Colonic mucosa (tissue), 4 donors: ENCODE measurements around the gene SCG5. TPM values are rescaled to one million over a fixed set of nuclear protein-coding genes. Genes with fewer than 3 reads are reported as not detected.

Source experiments
- DNase-seq: peaks from one replicate; pipeline ENCODE4 v3.0.0-alpha.2; 2020
- H3K27ac ChIP-seq: fragments of 200-600 bp; one replicate; pipeline ENCODE4 v1.8.0; 2021
- H3K27me3 ChIP-seq: fragments of 200-600 bp; one replicate; pipeline ENCODE4 v1.8.0; 2021
- H3K36me3 ChIP-seq: fragments of 200-600 bp; one replicate; pipeline ENCODE4 v1.8.0; 2021
- H3K4me1 ChIP-seq: fragments of 200-600 bp; one replicate; pipeline ENCODE4 v1.8.0; 2021; ENCODE audit warnings: mild to moderate bottlenecking
- H3K4me3 ChIP-seq: fragments of 200-600 bp; one replicate; pipeline ENCODE4 v1.8.0; 2021
- H3K9ac ChIP-seq, 2 donors: one replicate each; pipeline ENCODE4 v1.7.0; 2013; ENCODE audit warnings: control low read depth in 2 of 2, low read depth in 2 of 2, low read length in 2 of 2
- H3K9me3 ChIP-seq: fragments of 200-600 bp; one replicate; pipeline ENCODE4 v1.8.0; 2021
- CTCF ChIP-seq: fragments of 200-600 bp; IDR thresholded peaks from one replicate; pipeline ENCODE4 v1.8.0; 2022; ENCODE audit warnings: antibody characterized with exemption, mild to moderate bottlenecking
- intact Hi-C: fragments of 100-400 bp; cut with DNase I; formaldehyde crosslinking; loops from one replicate; pipeline ENCODE4 v1.14.1; 2022
- total RNA-seq, 2 donors: library from RNA; stranded (reverse); fragmentation: NEBNext Ultra II Directional in 1 of 2; extraction: Animal tissue kit (Norgen Biotek cat#: 25700) in 1 of 2; gene quantifications; one replicate each; pipeline ENCODE4 v1.2.1, GENCODE V29; 2021
- donor health status: healthy.
- donor health status: DM: no; HTN: no; CAD: no.
- donor health status: DM: no; HTN: no; CAD: no.

SCG5 gene
- total RNA-seq, 2 donors from 2014 or later: 4.1 to 9.6 TPM

GRCh38 chr15:32674681-32675080 lies 33.2 kb downstream of the SCG5 start:
- Histone ChIP-seq H3K27ac (no peak overlapping the region), H3K4me3 (no peak overlapping the region), H3K27me3 (no peaks in the 10 kb centered on the region), H3K36me3 (no peaks in the 10 kb centered on the region), H3K4me1 (no peaks in the 10 kb centered on the region), H3K9ac (no peak overlapping the region), H3K9me3 (no peaks in the 10 kb centered on the region)
- TF ChIP-seq CTCF: no peak
- intact Hi-C loops: no loop called here
- DNase-seq: no peak

- DNase-seq: no peak
- Histone ChIP-seq H3K27me3 (no peaks in the 10 kb centered on the region), H3K27ac (no peak overlapping the region)
These were observed 34.0 kb downstream of the SCG5 start for GRCh38 chr15:32675466-32675865.

GRCh38 chr15:32676169-32676568 lies 34.7 kb downstream of the SCG5 start:
- no peak for TF ChIP-seq CTCF
- no peak for DNase-seq
- no peaks in the 10 kb centered on the region for H3K4me1 ChIP-seq
- H3K9me3 ChIP-seq: no peaks in the 10 kb centered on the region
- H3K36me3 ChIP-seq: no peaks in the 10 kb centered on the region
- intact Hi-C loops: no loop called here
- no peak overlapping the region for H3K4me3 ChIP-seq
- no peaks in the 10 kb centered on the region for H3K27me3 ChIP-seq
- H3K9ac ChIP-seq: no peak overlapping the region
- H3K27ac ChIP-seq: no peak overlapping the region

More at GRCh38 chr15:32675466-32675865, 34.0 kb downstream of the SCG5 start:
- no peaks in the 10 kb centered on the region for H3K36me3 ChIP-seq
- H3K4me1 ChIP-seq: no peaks in the 10 kb centered on the region
- no peak overlapping the region for H3K9ac ChIP-seq
- intact Hi-C loops: no loop called here
- no peak for TF ChIP-seq CTCF
- H3K9me3 ChIP-seq: no peaks in the 10 kb centered on the region
- H3K4me3 ChIP-seq: no peak overlapping the region

- Histone ChIP-seq H3K36me3 (no peaks in the 10 kb centered on the region), H3K27ac (no peak overlapping the region), H3K4me3 (no peak overlapping the region), H3K9ac (no peak overlapping the region), H3K4me1 (no peaks in the 10 kb centered on the region), H3K9me3 (no peaks in the 10 kb centered on the region), H3K27me3 (no peaks in the 10 kb centered on the region)
- no peak for TF ChIP-seq CTCF
- DNase-seq: no peak
- intact Hi-C loops: no loop called here
These were observed 35.8 kb downstream of the SCG5 start for GRCh38 chr15:32677238-32677750.

GRCh38 chr15:32679298-32679690 lies 37.8 kb downstream of the SCG5 start:
- Histone ChIP-seq H3K9ac (no peak overlapping the region), H3K36me3 (no peaks in the 10 kb centered on the region), H3K9me3 (no peaks in the 10 kb centered on the region), H3K27ac (no peak overlapping the region), H3K27me3 (no peaks in the 10 kb centered on the region), H3K4me3 (no peak overlapping the region), H3K4me1 (no peaks in the 10 kb centered on the region)
- no peak for TF ChIP-seq CTCF
- intact Hi-C loops: no loop called here
- DNase-seq: no peak
